GM06990 (cell line): Measurements from ENCODE around the gene RSRC1.

Experiments
- DNase-seq: peaks from one replicate; pipeline ENCODE4 v3.0.0-alpha.2; 2011; ENCODE audit not compliant: insufficient read length; ENCODE audit errors: extremely low read depth
- H3K27me3 ChIP-seq: replicated peaks from 2 replicates; pipeline ENCODE4 v1.6.0; 2011; ENCODE audit warnings: low read length; ENCODE audit not compliant: control insufficient read depth, insufficient read depth
- H3K36me3 ChIP-seq: 2 replicates; pipeline ENCODE4 v1.5.1; 2011; ENCODE audit warnings: low read length; ENCODE audit not compliant: control insufficient read depth, insufficient read depth
- H3K4me3 ChIP-seq: replicated peaks from 2 replicates; pipeline ENCODE4 v1.5.1; 2011; ENCODE audit warnings: low read depth, mild to moderate bottlenecking, control low read depth, low read length
- TF ChIP-seq, protein P1 (sequence below): IDR thresholded peaks from 2 replicates; pipeline ENCODE4 v1.5.1; 2011; ENCODE audit warnings: low read length, control low read depth, mild to moderate bottlenecking, inconsistent platforms; ENCODE audit not compliant: insufficient read depth, poor library complexity, severe bottlenecking

RSRC1 gene

DNA sequence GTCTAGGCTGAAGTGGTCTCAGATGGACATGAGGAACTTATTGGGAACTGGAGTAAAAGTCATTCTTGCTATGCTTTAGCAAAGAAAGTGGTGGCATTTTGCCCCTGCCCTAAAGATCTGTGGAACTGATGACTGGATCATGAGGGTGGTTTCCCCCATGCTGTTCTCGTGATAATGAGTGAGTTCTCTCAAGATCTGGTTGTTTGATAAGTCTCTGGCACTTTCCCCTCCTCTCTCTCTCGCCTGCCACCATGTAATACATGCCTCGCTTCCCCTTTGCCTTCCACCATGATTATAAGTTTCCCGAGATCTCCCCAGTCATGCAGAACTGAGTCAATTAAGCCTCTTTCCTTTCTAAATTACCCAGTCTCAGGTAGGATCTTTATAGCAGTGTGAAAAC is 449.6 kb downstream of the RSRC1 start:
- Histone ChIP-seq H3K36me3 (no peaks in the 10 kb centered on the region), H3K27me3 (no peaks in the 10 kb centered on the region), H3K4me3 (no peak overlapping the region)
- no peak for DNase-seq
- TF ChIP-seq, protein P1, sequence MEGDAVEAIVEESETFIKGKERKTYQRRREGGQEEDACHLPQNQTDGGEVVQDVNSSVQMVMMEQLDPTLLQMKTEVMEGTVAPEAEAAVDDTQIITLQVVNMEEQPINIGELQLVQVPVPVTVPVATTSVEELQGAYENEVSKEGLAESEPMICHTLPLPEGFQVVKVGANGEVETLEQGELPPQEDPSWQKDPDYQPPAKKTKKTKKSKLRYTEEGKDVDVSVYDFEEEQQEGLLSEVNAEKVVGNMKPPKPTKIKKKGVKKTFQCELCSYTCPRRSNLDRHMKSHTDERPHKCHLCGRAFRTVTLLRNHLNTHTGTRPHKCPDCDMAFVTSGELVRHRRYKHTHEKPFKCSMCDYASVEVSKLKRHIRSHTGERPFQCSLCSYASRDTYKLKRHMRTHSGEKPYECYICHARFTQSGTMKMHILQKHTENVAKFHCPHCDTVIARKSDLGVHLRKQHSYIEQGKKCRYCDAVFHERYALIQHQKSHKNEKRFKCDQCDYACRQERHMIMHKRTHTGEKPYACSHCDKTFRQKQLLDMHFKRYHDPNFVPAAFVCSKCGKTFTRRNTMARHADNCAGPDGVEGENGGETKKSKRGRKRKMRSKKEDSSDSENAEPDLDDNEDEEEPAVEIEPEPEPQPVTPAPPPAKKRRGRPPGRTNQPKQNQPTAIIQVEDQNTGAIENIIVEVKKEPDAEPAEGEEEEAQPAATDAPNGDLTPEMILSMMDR: no peak

DNA sequence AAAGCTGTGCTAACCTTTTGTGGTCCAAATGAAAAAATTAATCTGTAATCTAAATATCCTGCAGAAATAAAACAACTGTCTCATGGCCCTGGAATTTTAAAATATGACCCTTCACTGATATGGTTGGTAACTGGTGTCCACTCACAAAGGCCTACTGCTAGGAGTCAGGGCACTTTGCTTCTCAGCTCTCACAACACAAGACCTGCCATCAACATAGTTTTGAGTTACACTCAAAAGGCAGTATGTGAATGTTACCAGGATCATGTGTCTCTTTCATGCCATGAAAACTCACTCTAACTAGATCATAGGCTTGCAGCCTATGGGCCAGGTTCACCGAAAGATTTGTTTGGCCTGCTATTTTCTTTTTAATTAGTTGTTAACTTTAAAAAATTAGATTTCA is 451.1 kb downstream of the RSRC1 start:
- Histone ChIP-seq H3K4me3 (no peak overlapping the region), H3K36me3 (no peaks in the 10 kb centered on the region), H3K27me3 (no peaks in the 10 kb centered on the region)
- TF ChIP-seq, protein P1: no peak
- no peak for DNase-seq

DNA sequence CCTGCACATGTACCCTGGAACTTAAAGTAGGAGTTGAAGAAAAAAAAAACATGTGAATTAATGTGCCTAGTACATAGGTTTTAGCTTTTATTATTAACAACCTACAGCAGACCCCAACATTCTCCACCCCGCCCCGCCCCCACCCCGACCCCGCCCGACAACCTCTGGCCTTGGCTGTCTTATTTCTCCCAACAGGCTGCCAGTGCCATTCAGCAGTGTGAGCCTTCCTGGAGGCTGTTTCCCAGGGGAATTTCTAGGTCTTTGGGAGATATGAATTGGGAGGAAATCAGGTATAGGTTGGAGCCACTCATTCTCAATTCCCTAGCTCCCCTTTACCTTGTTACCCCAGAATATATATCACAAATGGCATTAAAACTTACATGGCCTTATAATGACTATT is 452.8 kb downstream of the RSRC1 start:
- Histone ChIP-seq H3K36me3 (no peaks in the 10 kb centered on the region), H3K27me3 (no peaks in the 10 kb centered on the region), H3K4me3 (no peak overlapping the region)
- TF ChIP-seq, protein P1: no peak
- no peak for DNase-seq

DNA sequence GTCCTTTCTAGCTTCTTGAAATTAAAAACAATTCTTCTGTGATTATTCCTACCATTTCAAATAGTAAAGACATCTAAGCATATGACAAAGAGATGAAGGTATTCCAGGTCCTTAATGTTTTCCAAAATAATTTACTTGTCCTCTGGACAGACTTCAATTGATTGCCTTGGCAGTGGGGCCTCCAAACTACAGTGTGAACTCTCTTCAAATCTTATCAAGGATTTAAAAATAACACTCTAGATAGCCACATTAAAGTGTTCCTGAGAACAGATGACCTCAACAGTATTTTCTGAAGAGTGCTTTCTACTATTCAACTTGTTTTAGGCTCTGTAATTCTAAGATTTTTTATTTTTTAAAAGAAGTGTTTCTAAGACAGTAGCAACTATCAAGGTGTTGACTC is 453.2 kb downstream of the RSRC1 start:
- Histone ChIP-seq H3K36me3 (no peaks in the 10 kb centered on the region), H3K4me3 (no peak overlapping the region), H3K27me3 (no peaks in the 10 kb centered on the region)
- DNase-seq: no peak
- TF ChIP-seq, protein P1: no peak

DNA sequence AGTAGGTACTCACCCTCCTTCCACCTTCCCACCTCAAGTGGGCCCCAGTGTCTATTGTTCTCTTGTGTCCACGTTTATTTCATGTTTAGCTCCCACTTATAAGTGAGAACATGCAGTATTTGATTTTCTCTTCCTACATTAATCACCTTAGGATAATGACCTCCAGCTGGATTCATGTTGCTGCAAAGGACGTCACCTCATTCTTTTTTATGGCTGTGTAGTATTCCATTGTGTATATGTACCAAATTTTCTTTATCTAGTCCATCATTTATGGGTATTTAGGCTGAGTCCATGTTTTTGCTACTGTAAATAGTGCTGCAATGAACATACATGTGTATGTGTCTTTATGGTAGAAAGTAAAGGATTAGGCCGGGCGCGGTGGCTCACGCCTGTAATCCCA is 455.2 kb downstream of the RSRC1 start:
- Histone ChIP-seq H3K36me3 (no peaks in the 10 kb centered on the region), H3K27me3 (no peaks in the 10 kb centered on the region), H3K4me3 (no peak overlapping the region)
- TF ChIP-seq, protein P1: no peak
- DNase-seq: no peak

DNA sequence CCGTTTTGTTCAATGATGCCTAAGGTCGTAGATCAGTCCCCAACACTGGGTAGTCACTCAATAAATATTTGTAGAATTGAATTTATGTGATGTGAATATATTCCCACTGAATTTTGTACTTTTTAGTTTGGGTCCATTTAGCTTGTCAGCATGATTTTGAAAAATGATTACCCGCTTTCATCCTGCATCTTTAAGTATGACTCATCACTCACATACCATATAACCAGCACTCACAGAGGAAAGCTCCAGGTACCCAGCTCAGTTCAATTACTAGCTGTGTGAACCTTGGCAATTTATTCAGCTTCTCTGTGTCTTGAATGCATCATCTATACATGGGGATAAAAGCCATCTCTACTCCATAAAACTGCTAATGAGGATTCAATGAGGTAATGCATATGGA is 458.9 kb downstream of the RSRC1 start:
- TF ChIP-seq, protein P1: no peak
- no peaks in the 10 kb centered on the region for H3K36me3 ChIP-seq
- no peak overlapping the region for H3K4me3 ChIP-seq
- DNase-seq: no peak
- no peaks in the 10 kb centered on the region for H3K27me3 ChIP-seq
